Measurements from ENCODE around the gene PNRC2.

GRCh38 chr1:23925279-23925678, 34.3 kb upstream of the PNRC2 start:
- TF ChIP-seq, protein P1, sequence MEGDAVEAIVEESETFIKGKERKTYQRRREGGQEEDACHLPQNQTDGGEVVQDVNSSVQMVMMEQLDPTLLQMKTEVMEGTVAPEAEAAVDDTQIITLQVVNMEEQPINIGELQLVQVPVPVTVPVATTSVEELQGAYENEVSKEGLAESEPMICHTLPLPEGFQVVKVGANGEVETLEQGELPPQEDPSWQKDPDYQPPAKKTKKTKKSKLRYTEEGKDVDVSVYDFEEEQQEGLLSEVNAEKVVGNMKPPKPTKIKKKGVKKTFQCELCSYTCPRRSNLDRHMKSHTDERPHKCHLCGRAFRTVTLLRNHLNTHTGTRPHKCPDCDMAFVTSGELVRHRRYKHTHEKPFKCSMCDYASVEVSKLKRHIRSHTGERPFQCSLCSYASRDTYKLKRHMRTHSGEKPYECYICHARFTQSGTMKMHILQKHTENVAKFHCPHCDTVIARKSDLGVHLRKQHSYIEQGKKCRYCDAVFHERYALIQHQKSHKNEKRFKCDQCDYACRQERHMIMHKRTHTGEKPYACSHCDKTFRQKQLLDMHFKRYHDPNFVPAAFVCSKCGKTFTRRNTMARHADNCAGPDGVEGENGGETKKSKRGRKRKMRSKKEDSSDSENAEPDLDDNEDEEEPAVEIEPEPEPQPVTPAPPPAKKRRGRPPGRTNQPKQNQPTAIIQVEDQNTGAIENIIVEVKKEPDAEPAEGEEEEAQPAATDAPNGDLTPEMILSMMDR (IDR thresholded peaks at IDR 0.05): no peak
- TF ChIP-seq POLR2A (IDR thresholded peaks at IDR 0.05) (no peak), POLR2AphosphoS5 (IDR thresholded peaks at IDR 0.05; ENCODE audit: insufficient read depth in 1 of 2, low read depth in 1 of 2) (no peak)

Data from vagina (tissue), 2 donors.